ENCODE measurements around the gene ERMAP.

GRCh38 chr1:42786097-42786496, 30.8 kb upstream of the ERMAP start:
- TF ChIP-seq CREB1 (IDR thresholded peaks at IDR 0.05; ENCODE audit: low read depth): no peak
- TF ChIP-seq RAD21 (IDR thresholded peaks at IDR 0.05; ENCODE audit: low read depth): no peak
- no peak for TF ChIP-seq EP300 (IDR thresholded peaks at IDR 0.05; ENCODE audit: borderline replicate concordance)
- TF ChIP-seq REST (IDR thresholded peaks at IDR 0.05; ENCODE audit: low read depth): no peak
- TF ChIP-seq USF1 (IDR thresholded peaks at IDR 0.05): no peak
- TF ChIP-seq TEAD4 (IDR thresholded peaks at IDR 0.05): no peak
- TF ChIP-seq YY1 (IDR thresholded peaks at IDR 0.05; ENCODE audit: low read depth): no peak
- no peak for TF ChIP-seq MAX (IDR thresholded peaks at IDR 0.05)

All from Ishikawa (cell line).